H1 (cell line): ENCODE measurements around the gene DNAL4. TPM values are rescaled to one million over a fixed set of nuclear protein-coding genes. Genes with fewer than 3 reads are reported as not detected.

Experiments
- EZH2 ChIP-seq: fragments of 200-600 bp; sonication (generic); IDR thresholded peaks from 2 replicates; pipeline ENCODE4 v1.7.1; 2012; ENCODE audit warnings: low read depth, mild to moderate bottlenecking, moderate library complexity, low read length, inconsistent platforms; ENCODE audit not compliant: severe bottlenecking
- JUND ChIP-seq: IDR thresholded peaks from 2 replicates; pipeline ENCODE4 v1.6.1; 2011; ENCODE audit warnings: mild to moderate bottlenecking, improper control_type of control experiment, low read length
- KDM1A ChIP-seq: fragments of 200-600, 300-600 bp; sonication (generic); IDR thresholded peaks from 2 replicates; pipeline ENCODE4 v1.7.1; 2016; ENCODE audit warnings: mild to moderate bottlenecking, low read length, borderline replicate concordance
- POLR2A ChIP-seq, 2 experiments: IDR thresholded peaks; 1 replicate in 1 of 2; 2 replicates in 1 of 2; pipeline ENCODE4 v1.6.1; 2011; ENCODE audit warnings: low read depth in 2 of 2, low read length in 2 of 2, mild to moderate bottlenecking in 2 of 2; ENCODE audit errors: control extremely low read depth in 1 of 2
- RNF2 ChIP-seq: fragments of 200-900, 300-1000 bp; sonication (generic); IDR thresholded peaks from 2 replicates; pipeline ENCODE4 v1.7.1; 2016; ENCODE audit warnings: borderline replicate concordance, low read depth, mild to moderate bottlenecking, antibody characterized with exemption, low read length; ENCODE audit not compliant: poor library complexity, severe bottlenecking; ENCODE audit errors: missing control alignments
- TAF1 ChIP-seq: IDR thresholded peaks from 2 replicates; pipeline ENCODE4 v1.6.1; 2011; ENCODE audit warnings: mild to moderate bottlenecking, low read depth, low read length
- YY1 ChIP-seq: IDR thresholded peaks from 2 replicates; pipeline ENCODE4 v1.6.1; 2011; ENCODE audit warnings: low read depth, mild to moderate bottlenecking, low read length
- polyA plus RNA-seq, 7 experiments: library from polyadenylated mRNA; depleted of rRNA in 3 of 7; stranded (reverse) in 5 of 7; unstranded in 2 of 7; fragments of >200 nt in 5 of 7; fragments of 200-250 nt in 2 of 7; gene quantifications; 1 replicate in 5 of 7; 2 replicates in 1 of 7; 4 replicates in 1 of 7; pipeline versions ENCODE4 v1.2.1 to v1.2.3, GENCODE V29; 2011 to 2013; ENCODE audit warnings: missing spikeins in 2 of 7, mixed read lengths in 2 of 7
- total RNA-seq: library from RNA; stranded (reverse); fragmentation: NEBNext Ultra II Directional; extraction: Animal tissue kit (Norgen Biotek cat#: 25700); gene quantifications from 2 replicates; pipeline ENCODE4 v1.2.1, GENCODE V29; 2021

DNAL4 gene
- total and polyA plus RNA-seq, 2 of the 8 experiments (the other 6 are each of a cell fraction or from before 2014, with no cell fraction given): 8.8 to 14.0 TPM

DNA sequence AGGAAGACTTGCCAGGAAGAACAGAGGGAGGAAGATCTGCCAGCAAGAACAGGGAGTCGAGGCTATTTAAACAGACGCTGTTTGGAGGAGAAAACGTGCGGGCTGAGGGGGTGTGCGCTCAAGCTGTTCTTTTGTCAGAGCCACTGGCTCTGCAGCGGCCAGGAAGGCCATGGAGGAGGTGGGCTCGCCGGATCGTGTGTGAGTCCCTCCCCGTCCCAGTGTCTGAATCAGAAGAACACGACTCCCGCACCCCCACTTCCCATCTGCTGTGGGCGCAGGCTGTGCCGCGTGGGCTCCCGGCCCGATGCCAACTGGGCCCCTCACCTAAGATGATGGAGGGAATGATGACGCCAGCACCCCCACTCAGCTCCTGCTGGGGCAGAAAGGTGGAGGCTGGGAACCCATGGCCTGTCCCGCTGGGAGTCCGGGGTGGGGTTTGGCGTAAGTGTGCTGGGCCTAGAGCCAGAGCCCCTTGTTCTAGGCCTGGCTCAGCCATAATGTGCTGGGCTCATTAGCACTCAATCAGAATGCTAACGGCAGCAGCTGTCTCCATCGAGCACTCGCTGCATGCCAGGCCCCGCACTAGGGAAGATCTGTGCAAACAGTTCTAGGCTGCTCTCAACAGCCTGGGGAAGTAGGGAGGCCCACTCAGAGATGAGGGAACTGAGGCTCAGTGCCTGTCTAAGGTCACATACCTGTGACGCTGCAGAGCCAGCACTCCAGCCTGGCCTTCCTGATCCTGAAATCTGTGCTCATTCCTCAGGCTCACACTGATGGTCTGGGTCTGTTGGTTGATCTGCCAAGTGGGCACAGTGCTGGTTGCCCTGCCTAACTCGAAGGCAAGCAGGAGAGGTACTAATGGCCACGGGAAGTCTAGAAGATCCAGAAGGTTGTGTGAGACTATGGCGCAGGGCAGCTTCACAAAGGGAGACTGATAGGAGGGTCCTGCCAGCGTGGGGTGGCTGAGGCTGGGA is 38.3 kb upstream of the DNAL4 start (continued):
- TF ChIP-seq TAF1 (no peak), RNF2 (no peak), EZH2 (no peak), YY1 (no peak), JUND (no peak), POLR2A (IDR thresholded peaks at IDR 0.05; ENCODE audit: control extremely low read depth in 1 of 2, low read depth in 2 of 2, low read length in 2 of 2) (no peak), KDM1A (no peak)
